Breast epithelium (tissue), 4 donors: ENCODE measurements around the gene TSR3. TPM values are rescaled to one million over a fixed set of nuclear protein-coding genes. Genes with fewer than 3 reads are reported as not detected.

Source experiments
- DNase-seq, 2 donors: peaks; one replicate each; pipeline ENCODE4 v3.0.0-alpha.2; 2019; ENCODE audit warnings: low spot score in 2 of 2
- H3K27ac ChIP-seq, 2 donors: fragments of 200-600 bp; sonication (generic) in 1 of 2; one replicate each; pipeline ENCODE4 v1.5.1; 2016 to 2019; ENCODE audit warnings: mild to moderate bottlenecking in 1 of 2
- H3K27me3 ChIP-seq, 2 donors: fragments of 200-600 bp; sonication (generic) in 1 of 2; one replicate each; pipeline versions ENCODE4 v1.5.1 to v1.6.0; 2017 to 2019; ENCODE audit warnings: control low read depth in 1 of 2, mild to moderate bottlenecking in 1 of 2
- H3K36me3 ChIP-seq: fragments of 200-600 bp; one replicate; pipeline ENCODE4 v1.5.1; 2019
- H3K4me1 ChIP-seq, 2 donors: fragments of 200-600 bp; sonication (generic); one replicate each; pipeline ENCODE4 v1.5.1; 2016 to 2019; ENCODE audit warnings: control low read depth in 1 of 2
- H3K4me3 ChIP-seq, 3 donors: fragments of 200-600 bp; sonication (generic); 1 replicate in 2 of 3; 2 replicates in 1 of 3; pipeline ENCODE4 v1.5.1; 2016 to 2019; ENCODE audit warnings: mild to moderate bottlenecking in 3 of 3, moderate library complexity in 2 of 3
- H3K9me3 ChIP-seq, 2 donors: fragments of 200-600 bp; sonication (generic) in 1 of 2; one replicate each; pipeline ENCODE4 v1.5.1; 2016 to 2019; ENCODE audit warnings: control low read depth in 1 of 2
- CTCF ChIP-seq, 3 donors: fragments of 450-650 bp; IDR thresholded peaks; one replicate each; pipeline ENCODE4 v1.5.1; 2016 to 2017; ENCODE audit warnings: antibody characterized with exemption in 3 of 3, mild to moderate bottlenecking in 3 of 3, moderate library complexity in 3 of 3
- POLR2A ChIP-seq: fragments of 450-650 bp; IDR thresholded peaks from one replicate; pipeline ENCODE4 v1.6.1; 2016; ENCODE audit warnings: antibody characterized with exemption, mild to moderate bottlenecking, moderate library complexity
- POLR2AphosphoS5 ChIP-seq, 3 donors: sonication (generic); formaldehyde crosslinking; IDR thresholded peaks; one replicate each; pipeline ENCODE4 v1.6.1; 2017; ENCODE audit warnings: antibody characterized with exemption in 3 of 3
- intact Hi-C: fragments of 100-400 bp; cut with DNase I; formaldehyde crosslinking; loops from one replicate; pipeline ENCODE4 v1.15.1; 2023; ENCODE audit warnings: low total_unique reads
- total RNA-seq, 3 donors: library from RNA; depleted of rRNA; stranded (reverse); fragments of >200 nt; gene quantifications; one replicate each; pipeline ENCODE4 v1.1.0, GENCODE V29; 2016

TSR3 gene
- total RNA-seq, 3 donors from 2014 or later = 54.4 to 72.3 (median 59.6) TPM

- intact Hi-C loops = no loop called here
- Histone ChIP-seq H3K4me1 (no peaks in the 10 kb centered on the region), H3K9me3 (no peaks in the 10 kb centered on the region), H3K36me3 (no peaks in the 10 kb centered on the region), H3K27me3 (no peaks in the 10 kb centered on the region), H3K27ac (no peak overlapping the region), H3K4me3 (peak overlapping the region in 2 of 3 donors; percentile 15 to 42)
- peak; percentile 36 to 81 for DNase-seq
- TF ChIP-seq POLR2AphosphoS5 (IDR thresholded peaks at IDR 0.05) (no peak), POLR2A (no peak), CTCF (IDR thresholded peaks at IDR 0.05) (peak; percentile 70 to 77 (median 76))
Measured at GRCh38 chr16:1300664-1301476, 50.8 kb downstream of the TSR3 start.

- H3K27me3 ChIP-seq = no peaks in the 10 kb centered on the region
- no peaks in the 10 kb centered on the region for H3K36me3 ChIP-seq
- H3K27ac ChIP-seq = no peak overlapping the region
- no peak for DNase-seq
- no peak for TF ChIP-seq CTCF (IDR thresholded peaks at IDR 0.05)
- no peak for TF ChIP-seq POLR2AphosphoS5 (IDR thresholded peaks at IDR 0.05)
- no peak for TF ChIP-seq POLR2A
- H3K4me3 ChIP-seq = peak overlapping the region in 1 of 3 donors; percentile 40
- intact Hi-C loops = no loop called here
- no peaks in the 10 kb centered on the region for H3K9me3 ChIP-seq
- no peaks in the 10 kb centered on the region for H3K4me1 ChIP-seq
Measured at GRCh38 chr16:1299868-1300203, 51.8 kb downstream of the TSR3 start.

Other genes starting within 250 kb of the TSR3 start
- gene CACNA1H, start 198.8 kb downstream of the TSR3 start, total RNA-seq = 1 to 10 TPM; 1.6 to 2.5 (median 2.2) TPM
- gene TPSG1, start 126.6 kb downstream of the TSR3 start, total RNA-seq = 1 to 10 TPM in 1 of 3 donors, under 1 TPM in 1, not detected in 1; 0.73 to 1.8 TPM
- gene TPSB2, start 121.7 kb downstream of the TSR3 start, total RNA-seq = 100 to 1,000 TPM in 1 of 3 donors, 10 to 100 TPM in 1, 1 to 10 TPM in 1; 5.6 to 195 (median 22.4) TPM
- 100 to 1,000 TPM in 1 of 3 donors, 10 to 100 TPM in 1, 1 to 10 TPM in 1; 5.9 to 156 (median 19.8) TPM for gene TPSAB1, start 111.2 kb downstream of the TSR3 start, total RNA-seq
- 1 to 10 TPM; 1.6 to 5.9 (median 2.0) TPM for gene TPSD1, start 95.8 kb downstream of the TSR3 start, total RNA-seq
- 10 to 100 TPM; 52.5 to 67.8 (median 62.2) TPM for gene UBE2I, start 42.2 kb downstream of the TSR3 start, total RNA-seq
- 1 to 10 TPM; 2.7 to 8.2 (median 7.3) TPM for gene BAIAP3, start 18.2 kb downstream of the TSR3 start, total RNA-seq
- 10 to 100 TPM; 50.5 to 89.3 (median 58.4) TPM for gene GNPTG, start 53 bp upstream of the TSR3 start, total RNA-seq
- gene UNKL, start 62.8 kb upstream of the TSR3 start, total RNA-seq = 10 to 100 TPM; 18.6 to 28.5 (median 27.5) TPM
- gene UQCC4, start 68.9 kb upstream of the TSR3 start, total RNA-seq = 10 to 100 TPM; 10.4 to 18.7 (median 14.6) TPM
- gene PERCC1, start 79.2 kb upstream of the TSR3 start, total RNA-seq = not detected
- gene CCDC154, start 92.7 kb upstream of the TSR3 start, total RNA-seq = 1 to 10 TPM in 1 of 3 donors, under 1 TPM in 2; 0.48 to 1.2 (median 0.98) TPM
- 10 to 100 TPM; 52.2 to 72.3 (median 71.4) TPM for gene CLCN7, start 123.2 kb upstream of the TSR3 start, total RNA-seq
- not detected for gene PTX4, start 137.1 kb upstream of the TSR3 start, total RNA-seq
- 10 to 100 TPM; 15.2 to 27.5 (median 23.9) TPM for gene TELO2, start 141.5 kb upstream of the TSR3 start, total RNA-seq
- gene TMEM204, start 181.8 kb upstream of the TSR3 start, total RNA-seq = 10 to 100 TPM; 27.8 to 37.0 (median 34.1) TPM